Hepatocyte (in vitro differentiated cells): ENCODE results near the gene TBC1D1. TPM values are rescaled to one million over a fixed set of nuclear protein-coding genes. Genes with fewer than 3 reads are reported as not detected.
A peak's percentile ranks its signal among the peaks of the same experiment; 100 is the strongest.

Source experiments
- DNase-seq: peaks from one replicate; pipeline ENCODE4 v3.0.0-alpha.2; 2016; ENCODE audit warnings: low spot score
- H2AFZ ChIP-seq: fragments of 200-600 bp; sonication (generic); 2 replicates; pipeline ENCODE4 v1.6.0; 2016; ENCODE audit warnings: antibody characterized with exemption, mild to moderate bottlenecking
- H3K27ac ChIP-seq: fragments of 200-600 bp; sonication (generic); 2 replicates; pipeline ENCODE4 v1.5.1; 2016; ENCODE audit warnings: mild to moderate bottlenecking
- H3K27me3 ChIP-seq: fragments of 200-600 bp; sonication (generic); 2 replicates; pipeline ENCODE4 v1.6.1; 2016
- H3K36me3 ChIP-seq: fragments of 200-600 bp; sonication (generic); replicated peaks from 2 replicates; pipeline ENCODE4 v1.5.1; 2016; ENCODE audit warnings: low read depth; ENCODE audit not compliant: insufficient read depth
- H3K4me1 ChIP-seq: fragments of 200-600 bp; sonication (generic); 2 replicates; pipeline ENCODE4 v1.5.1; 2016; ENCODE audit warnings: mild to moderate bottlenecking, moderate library complexity; ENCODE audit not compliant: insufficient read depth
- H3K4me2 ChIP-seq: fragments of 200-600 bp; sonication (generic); 2 replicates; pipeline ENCODE4 v1.6.0; 2016
- H3K4me3 ChIP-seq: fragments of 200-600 bp; sonication (generic); 2 replicates; pipeline ENCODE4 v1.5.1; 2016; ENCODE audit warnings: mild to moderate bottlenecking
- H3K79me2 ChIP-seq: fragments of 200-600 bp; sonication (generic); 2 replicates; pipeline ENCODE4 v1.6.0; 2017; ENCODE audit warnings: mild to moderate bottlenecking
- H3K9me2 ChIP-seq: fragments of 200-600 bp; sonication (generic); replicated peaks from 2 replicates; pipeline ENCODE4 v1.6.0; 2017; ENCODE audit warnings: mild to moderate bottlenecking; ENCODE audit not compliant: insufficient read depth
- H3K9me3 ChIP-seq: fragments of 200-600 bp; sonication (generic); 2 replicates; pipeline ENCODE4 v1.5.1; 2016; ENCODE audit warnings: low read depth, mild to moderate bottlenecking
- H4K20me1 ChIP-seq: fragments of 200-600 bp; sonication (generic); 2 replicates; pipeline ENCODE4 v1.6.0; 2016; ENCODE audit warnings: mild to moderate bottlenecking; ENCODE audit not compliant: insufficient read depth, poor library complexity, severe bottlenecking
- EZH2 ChIP-seq: fragments of 200-600 bp; sonication (generic); IDR thresholded peaks from 2 replicates; pipeline ENCODE4 v1.6.1; 2016; ENCODE audit warnings: antibody characterized with exemption, mild to moderate bottlenecking, borderline replicate concordance
- EZH2phosphoT487 ChIP-seq: fragments of 200-600 bp; sonication (generic); IDR thresholded peaks from one replicate; pipeline ENCODE4 v1.6.1; 2018; ENCODE audit warnings: antibody characterized with exemption, mild to moderate bottlenecking, low read depth, moderate library complexity; ENCODE audit not compliant: unreplicated experiment, severe bottlenecking
- WGBS: methylation state at CpG from one replicate; pipeline ENCODE4 v1.1.6; 2016; ENCODE audit warnings: low lambda C conversion rate; ENCODE audit errors: missing lambda C conversion rate; 5-methylcytosine and 5-hydroxymethylcytosine counted together
- polyA plus RNA-seq: library from polyadenylated mRNA; unstranded; fragments of >200 nt; fragmentation: Nextera tagmentation; extraction: Ambion mirVana; gene quantifications from 2 replicates; pipeline ENCODE4 v1.2.1, GENCODE V29; 2016
- total RNA-seq: library from RNA; depleted of rRNA; stranded (reverse); fragments of >200 nt; gene quantifications from 2 replicates; pipeline ENCODE4 v1.2.3, GENCODE V29; 2014
- TF ChIP-seq, protein P1 (sequence below): fragments of 200-600 bp; sonication (generic); IDR thresholded peaks from 2 replicates; pipeline ENCODE4 v1.5.1; 2016; ENCODE audit warnings: antibody characterized with exemption, mild to moderate bottlenecking; ENCODE audit not compliant: poor library complexity

The TBC1D1 gene
- total and polyA plus RNA-seq, 2 experiments from 2014 or later: 45.6 to 117 TPM

DNA sequence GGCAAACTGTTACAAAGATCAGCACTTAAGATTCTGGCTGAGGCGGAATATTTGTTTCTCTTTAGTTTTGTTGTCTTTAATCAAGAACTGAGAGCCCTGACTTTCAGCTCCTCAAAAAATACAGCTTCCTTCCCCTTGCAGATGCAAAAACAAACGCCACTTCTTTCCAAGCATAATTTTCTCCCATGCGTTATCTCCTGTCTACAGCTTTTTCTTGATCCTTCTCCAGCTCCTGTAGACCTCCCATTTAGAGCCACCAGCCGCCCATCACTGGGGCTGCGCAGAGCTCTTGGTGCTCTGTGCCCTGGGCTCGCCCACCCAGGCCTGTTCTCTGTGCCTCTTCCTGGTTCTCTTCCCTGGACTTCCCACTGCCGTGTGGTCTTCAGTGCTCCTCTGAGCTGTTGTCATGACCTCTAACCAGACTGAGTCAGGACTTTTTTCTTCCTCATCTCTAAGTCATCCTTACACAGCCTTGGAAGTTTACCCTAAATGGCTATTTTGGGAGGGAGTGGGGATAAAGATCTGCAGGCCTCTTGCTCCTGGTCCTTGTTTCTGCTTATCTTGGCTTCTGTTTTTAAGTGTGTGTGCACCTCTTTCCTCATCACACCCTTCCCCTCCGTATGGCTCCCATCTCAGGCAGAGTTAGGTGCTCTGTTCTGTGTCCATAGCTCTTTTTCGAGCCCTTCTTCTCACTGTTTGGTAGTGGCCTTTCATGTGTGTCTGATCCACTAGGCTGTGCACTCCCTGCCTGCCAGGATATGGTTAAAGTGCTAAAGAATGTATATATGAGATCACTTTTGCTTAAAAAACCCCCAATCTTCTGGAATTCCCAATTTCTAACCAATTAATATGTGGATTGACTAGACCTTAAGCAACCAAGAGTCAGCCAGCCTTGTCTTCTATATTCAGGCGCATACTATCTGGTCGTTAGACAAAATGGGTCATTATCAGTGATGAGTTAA is 191.8 kb downstream of the TBC1D1 start:
- H3K9me2 ChIP-seq: no peaks in the 10 kb centered on the region
- H3K27me3 ChIP-seq: no peaks in the 10 kb centered on the region
- H4K20me1 ChIP-seq: no peaks in the 10 kb centered on the region
- peak overlapping the region; percentile 27 for H3K27ac ChIP-seq
- H3K79me2 ChIP-seq: peaks cover 6% of the 10 kb centered on the region
- no peak for DNase-seq
- H3K4me1 ChIP-seq: peaks cover 64% of the 10 kb centered on the region
- no peaks in the 10 kb centered on the region for H3K36me3 ChIP-seq
- no peaks in the 10 kb centered on the region for H3K9me3 ChIP-seq
- WGBS: 83% methylated on average over 11 of the region's 11 CpGs
- no peak overlapping the region for H2AFZ ChIP-seq
- H3K4me3 ChIP-seq: no peak overlapping the region
- no peak overlapping the region for H3K4me2 ChIP-seq
- TF ChIP-seq EZH2 (no peak), EZH2phosphoT487 (no peak)
- TF ChIP-seq, protein P1, sequence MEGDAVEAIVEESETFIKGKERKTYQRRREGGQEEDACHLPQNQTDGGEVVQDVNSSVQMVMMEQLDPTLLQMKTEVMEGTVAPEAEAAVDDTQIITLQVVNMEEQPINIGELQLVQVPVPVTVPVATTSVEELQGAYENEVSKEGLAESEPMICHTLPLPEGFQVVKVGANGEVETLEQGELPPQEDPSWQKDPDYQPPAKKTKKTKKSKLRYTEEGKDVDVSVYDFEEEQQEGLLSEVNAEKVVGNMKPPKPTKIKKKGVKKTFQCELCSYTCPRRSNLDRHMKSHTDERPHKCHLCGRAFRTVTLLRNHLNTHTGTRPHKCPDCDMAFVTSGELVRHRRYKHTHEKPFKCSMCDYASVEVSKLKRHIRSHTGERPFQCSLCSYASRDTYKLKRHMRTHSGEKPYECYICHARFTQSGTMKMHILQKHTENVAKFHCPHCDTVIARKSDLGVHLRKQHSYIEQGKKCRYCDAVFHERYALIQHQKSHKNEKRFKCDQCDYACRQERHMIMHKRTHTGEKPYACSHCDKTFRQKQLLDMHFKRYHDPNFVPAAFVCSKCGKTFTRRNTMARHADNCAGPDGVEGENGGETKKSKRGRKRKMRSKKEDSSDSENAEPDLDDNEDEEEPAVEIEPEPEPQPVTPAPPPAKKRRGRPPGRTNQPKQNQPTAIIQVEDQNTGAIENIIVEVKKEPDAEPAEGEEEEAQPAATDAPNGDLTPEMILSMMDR: no peak

DNA sequence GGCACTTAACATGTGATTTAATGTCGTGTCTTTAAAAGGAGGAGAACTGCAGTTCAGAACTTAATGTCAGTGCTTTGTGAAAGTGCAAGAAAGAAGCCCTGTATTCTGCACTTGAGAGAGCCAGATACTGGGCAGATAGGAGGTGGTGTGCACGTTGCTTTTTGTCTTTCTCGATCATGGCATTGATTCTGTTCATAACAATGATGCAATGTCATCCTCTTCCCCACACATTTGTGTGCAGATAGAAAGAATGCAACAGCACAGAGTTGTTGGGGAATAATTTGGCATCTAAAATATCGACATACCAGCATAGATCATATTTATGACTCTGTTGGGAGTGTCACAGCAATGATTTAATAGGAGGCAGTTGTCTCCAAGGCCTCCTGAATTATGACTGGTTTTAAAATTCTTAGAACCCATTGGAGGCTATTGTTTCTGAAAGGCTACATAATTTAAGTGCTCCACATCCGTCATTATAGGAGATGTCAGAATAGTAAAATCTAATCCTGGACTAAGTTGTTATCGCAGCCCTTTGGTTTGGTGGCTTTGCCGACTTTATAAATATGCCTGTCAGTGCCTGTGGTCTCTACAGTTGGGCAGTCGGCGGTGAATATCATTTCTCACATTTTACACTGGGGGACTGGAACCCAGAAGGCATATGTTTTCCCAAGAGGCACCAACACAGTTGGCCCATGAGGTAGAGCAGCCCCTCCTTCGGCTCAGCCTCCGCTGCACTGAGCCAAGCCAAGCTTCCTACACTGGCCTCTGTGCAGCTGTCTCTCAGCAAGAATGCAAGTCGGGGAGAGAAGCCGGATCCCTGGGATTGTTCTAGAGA is 194.2 kb downstream of the TBC1D1 start:
- peaks cover 59% of the 10 kb centered on the region for H3K4me1 ChIP-seq
- no peaks in the 10 kb centered on the region for H3K36me3 ChIP-seq
- H2AFZ ChIP-seq: no peak overlapping the region
- no peaks in the 10 kb centered on the region for H4K20me1 ChIP-seq
- no peak overlapping the region for H3K4me3 ChIP-seq
- DNase-seq: no peak
- TF ChIP-seq, protein P1: no peak
- TF ChIP-seq EZH2phosphoT487: no peak
- no peak for TF ChIP-seq EZH2
- H3K9me2 ChIP-seq: no peaks in the 10 kb centered on the region
- peak overlapping the region; percentile 28 for H3K27ac ChIP-seq
- H3K79me2 ChIP-seq: peaks cover 3% of the 10 kb centered on the region
- no peaks in the 10 kb centered on the region for H3K27me3 ChIP-seq
- no peak overlapping the region for H3K4me2 ChIP-seq
- H3K9me3 ChIP-seq: no peaks in the 10 kb centered on the region
- 65% methylated on average over 13 of the region's 13 CpGs for WGBS

DNA sequence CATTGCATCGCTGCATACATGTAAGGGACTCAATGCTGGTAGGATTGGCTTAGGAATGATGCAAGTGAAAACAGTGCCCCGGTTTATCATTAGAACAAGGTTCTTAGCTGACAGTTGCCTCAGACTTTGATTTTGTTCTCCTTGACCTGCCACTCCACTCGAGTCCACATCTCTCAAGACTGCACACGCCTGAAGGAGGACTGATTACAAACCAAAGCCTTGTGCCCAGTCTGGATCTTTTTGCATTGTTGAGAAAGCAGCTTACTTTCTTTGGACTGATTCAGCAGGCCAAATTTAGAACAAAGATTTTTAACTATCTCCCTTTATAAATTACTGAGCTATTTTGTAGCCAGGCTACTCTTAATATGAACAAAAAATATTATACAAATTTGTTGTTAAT is 194.9 kb downstream of the TBC1D1 start:
- H3K27ac ChIP-seq: peak overlapping the region; percentile 11
- H3K9me2 ChIP-seq: no peaks in the 10 kb centered on the region
- no peaks in the 10 kb centered on the region for H4K20me1 ChIP-seq
- no peak overlapping the region for H3K4me2 ChIP-seq
- TF ChIP-seq EZH2phosphoT487: no peak
- no peak for TF ChIP-seq EZH2
- TF ChIP-seq, protein P1: no peak
- WGBS: 82% methylated on average over 4 of the region's 4 CpGs
- H3K9me3 ChIP-seq: no peaks in the 10 kb centered on the region
- no peaks in the 10 kb centered on the region for H3K36me3 ChIP-seq
- DNase-seq: no peak
- no peak overlapping the region for H2AFZ ChIP-seq
- peaks cover 64% of the 10 kb centered on the region for H3K4me1 ChIP-seq
- no peak overlapping the region for H3K4me3 ChIP-seq
- H3K79me2 ChIP-seq: peaks cover 3% of the 10 kb centered on the region
- H3K27me3 ChIP-seq: no peaks in the 10 kb centered on the region
